Stimulated activated naive CD8-positive, alpha-beta T cell treated with anti-CD3 and anti-CD28 coated beads, Interleukin-15, amount 100 ng/mL, for 72 hours (primary cell): ENCODE data around the gene PITPNM1.
"Not testable (repeated sequence)": the region's sequence is repeated elsewhere in the genome, so short reads cannot be mapped to it uniquely, and the experiment has no call there.

Experiments used
- ATAC-seq: fragments of 150-1000 bp; cut with Tn5 transposase; 2 replicates; pipeline ENCODE4 v1.10.0; 2021; ENCODE audit warnings: mild to moderate bottlenecking, moderate library complexity
- DNase-seq, 2 donors: peaks; one replicate each; pipeline ENCODE4 v3.0.0; 2021 to 2022
- H3K27ac Mint-ChIP-seq, 2 donors: one replicate each; pipeline ENCODE4 v1.8.0; 2022; ENCODE audit warnings: mild to moderate bottlenecking in 2 of 2, mixed read lengths in 2 of 2, moderate library complexity in 2 of 2
- H3K27me3 Mint-ChIP-seq: one replicate; pipeline ENCODE4 v1.8.0; 2022; ENCODE audit warnings: mixed read lengths
- H3K4me1 Mint-ChIP-seq: one replicate; pipeline ENCODE4 v1.8.0; 2022; ENCODE audit warnings: mild to moderate bottlenecking, mixed read lengths
- H3K4me3 Mint-ChIP-seq, 2 donors: one replicate each; pipeline ENCODE4 v1.8.0; 2022; ENCODE audit warnings: mild to moderate bottlenecking in 2 of 2, mixed read lengths in 2 of 2, moderate library complexity in 1 of 2
- H3K9me3 Mint-ChIP-seq, 2 donors: one replicate each; pipeline ENCODE4 v1.8.0; 2022; ENCODE audit warnings: mixed read lengths in 2 of 2

The PITPNM1 gene

GRCh38 chr11:67470337-67471002 lies 34.7 kb downstream of the PITPNM1 start:
- H3K4me3 Mint-ChIP-seq = peak overlapping the region in 1 of 2 donors; percentile 92
- DNase-seq (no peak), ATAC-seq (no peak)
- no peak overlapping the region for H3K27ac Mint-ChIP-seq
- H3K4me1 Mint-ChIP-seq = peaks cover 37% of the 10 kb centered on the region
- no peaks in the 10 kb centered on the region for H3K9me3 Mint-ChIP-seq
- H3K27me3 Mint-ChIP-seq = no peaks in the 10 kb centered on the region

- DNase-seq (no peak), ATAC-seq (no peak)
- Mint-ChIP-seq H3K4me3 (peak overlapping the region; percentile 82 to 92), H3K27ac (peak overlapping the region in 1 of 2 donors; percentile 65), H3K4me1 (peaks cover 47% of the 10 kb centered on the region), H3K9me3 (no peaks in the 10 kb centered on the region), H3K27me3 (no peaks in the 10 kb centered on the region)
These were observed 35.7 kb downstream of the PITPNM1 start for GRCh38 chr11:67469508-67469811.

GRCh38 chr11:67468759-67469507 lies 36.2 kb downstream of the PITPNM1 start, which contains the start of gene TMEM134:
Gene TMEM134, minus strand, starts transcription at chr11:67469251. Its CDS starts 59 bp downstream, at chr11:67469192.
- no peaks in the 10 kb centered on the region for H3K9me3 Mint-ChIP-seq
- peak within 1 kb of the TSS; percentile 89 to 97 for H3K27ac Mint-ChIP-seq
- peak within 1 kb of the TSS; percentile 92 to 95 for H3K4me3 Mint-ChIP-seq
- peak; percentile 88 for ATAC-seq
- peaks cover 52% of the 10 kb centered on the region for H3K4me1 Mint-ChIP-seq
- DNase-seq = peak; percentile 92 to 93
- H3K27me3 Mint-ChIP-seq = no peaks in the 10 kb centered on the region

GRCh38 chr11:67468456-67468758 lies 36.8 kb downstream of the PITPNM1 start:
- Mint-ChIP-seq H3K4me3 (peak overlapping the region; percentile 92 to 95), H3K27me3 (no peaks in the 10 kb centered on the region), H3K27ac (peak overlapping the region; percentile 89 to 97), H3K9me3 (no peaks in the 10 kb centered on the region), H3K4me1 (peaks cover 55% of the 10 kb centered on the region)
- DNase-seq = peak in 1 of 2 donors; percentile 35
- ATAC-seq = peak; percentile 19

GRCh38 chr11:67468056-67468455 lies 37.1 kb downstream of the PITPNM1 start:
- H3K27me3 Mint-ChIP-seq = no peaks in the 10 kb centered on the region
- ATAC-seq (no peak), DNase-seq (no peak)
- peak overlapping the region; percentile 92 to 95 for H3K4me3 Mint-ChIP-seq
- peak overlapping the region; percentile 89 to 97 for H3K27ac Mint-ChIP-seq
- no peaks in the 10 kb centered on the region for H3K9me3 Mint-ChIP-seq
- peaks cover 55% of the 10 kb centered on the region for H3K4me1 Mint-ChIP-seq

- peaks cover 55% of the 10 kb centered on the region for H3K4me1 Mint-ChIP-seq
- ATAC-seq (no peak), DNase-seq (no peak)
- peak overlapping the region; percentile 92 to 95 for H3K4me3 Mint-ChIP-seq
- H3K27ac Mint-ChIP-seq = peak overlapping the region in 1 of 2 donors; percentile 77
- H3K9me3 Mint-ChIP-seq = no peaks in the 10 kb centered on the region
- H3K27me3 Mint-ChIP-seq = no peaks in the 10 kb centered on the region
These were observed 38.0 kb downstream of the PITPNM1 start for GRCh38 chr11:67466962-67467771.

- no peaks in the 10 kb centered on the region for H3K9me3 Mint-ChIP-seq
- DNase-seq (no peak), ATAC-seq (no peak)
- peak overlapping the region in 1 of 2 donors; percentile 95 for H3K4me3 Mint-ChIP-seq
- H3K27me3 Mint-ChIP-seq = no peaks in the 10 kb centered on the region
- peaks cover 55% of the 10 kb centered on the region for H3K4me1 Mint-ChIP-seq
- H3K27ac Mint-ChIP-seq = peak overlapping the region in 1 of 2 donors; percentile 42
These were observed 38.8 kb downstream of the PITPNM1 start for GRCh38 chr11:67466367-67466766.

- H3K9me3 Mint-ChIP-seq, ATAC-seq, DNase-seq, H3K27me3 Mint-ChIP-seq: not testable (repeated sequence)
- peaks cover 54% of the 10 kb centered on the region for H3K4me1 Mint-ChIP-seq
- H3K27ac Mint-ChIP-seq = peak overlapping the region; percentile 92 to 99
- H3K4me3 Mint-ChIP-seq = peak overlapping the region; percentile 92 to 98
These were observed 39.6 kb downstream of the PITPNM1 start for GRCh38 chr11:67465530-67465929.

- Mint-ChIP-seq H3K4me3 (peak overlapping the region; percentile 92 to 98), H3K4me1 (peaks cover 54% of the 10 kb centered on the region), H3K9me3 (no peaks in the 10 kb centered on the region), H3K27me3 (no peaks in the 10 kb centered on the region), H3K27ac (peak overlapping the region; percentile 92 to 99)
- no peak for ATAC-seq
- no peak for DNase-seq
These were observed 40.0 kb downstream of the PITPNM1 start for GRCh38 chr11:67465189-67465510.

- DNase-seq (peak; percentile 92 to 95), ATAC-seq (peak; percentile 84)
- Mint-ChIP-seq H3K4me1 (peaks cover 59% of the 10 kb centered on the region), H3K4me3 (peak overlapping the region; percentile 92 to 98), H3K9me3 (no peaks in the 10 kb centered on the region), H3K27me3 (no peaks in the 10 kb centered on the region), H3K27ac (peak overlapping the region; percentile 92 to 99)
These were observed 40.6 kb downstream of the PITPNM1 start for GRCh38 chr11:67464411-67465188.

GRCh38 chr11:67463680-67464410 lies 41.3 kb downstream of the PITPNM1 start:
- Mint-ChIP-seq H3K27ac (peak overlapping the region in 1 of 2 donors; percentile 99), H3K27me3 (no peaks in the 10 kb centered on the region), H3K4me1 (peaks cover 55% of the 10 kb centered on the region), H3K4me3 (peak overlapping the region; percentile 92 to 98), H3K9me3 (no peaks in the 10 kb centered on the region)
- DNase-seq (no peak), ATAC-seq (no peak)

GRCh38 chr11:67463186-67463585 lies 42.0 kb downstream of the PITPNM1 start:
- ATAC-seq (no peak), DNase-seq (no peak)
- no peaks in the 10 kb centered on the region for H3K27me3 Mint-ChIP-seq
- H3K4me1 Mint-ChIP-seq = peaks cover 51% of the 10 kb centered on the region
- H3K9me3 Mint-ChIP-seq = no peaks in the 10 kb centered on the region
- no peak overlapping the region for H3K27ac Mint-ChIP-seq
- no peak overlapping the region for H3K4me3 Mint-ChIP-seq

GRCh38 chr11:67458266-67458665 lies 46.9 kb downstream of the PITPNM1 start:
- Mint-ChIP-seq H3K4me3 (no peak overlapping the region), H3K9me3 (no peaks in the 10 kb centered on the region), H3K27me3 (no peaks in the 10 kb centered on the region), H3K27ac (peak overlapping the region in 1 of 2 donors; percentile 63), H3K4me1 (peaks cover 17% of the 10 kb centered on the region)
- ATAC-seq (no peak), DNase-seq (no peak)

- ATAC-seq = no peak
- no peak for DNase-seq
- Mint-ChIP-seq H3K27me3 (no peaks in the 10 kb centered on the region), H3K4me1 (peaks cover 17% of the 10 kb centered on the region), H3K9me3 (no peaks in the 10 kb centered on the region), H3K4me3 (no peak overlapping the region), H3K27ac (peak overlapping the region in 1 of 2 donors; percentile 89)
These were observed 47.7 kb downstream of the PITPNM1 start for GRCh38 chr11:67457453-67457852.
